ENCODE results near the gene OTUD1. TPM values are rescaled to one million over a fixed set of nuclear protein-coding genes. Genes with fewer than 3 reads are reported as not detected.

The OTUD1 gene
- total RNA-seq, 1 experiment from 2014 or later = 1.9 TPM

GRCh38 chr10:23461557-23461956 is 22.7 kb downstream of the OTUD1 start:
- no peak for DNase-seq (ENCODE audit: low read depth)

GRCh38 chr10:23467012-23467411 is 28.1 kb downstream of the OTUD1 start:
- DNase-seq (ENCODE audit: low read depth) = no peak

DNA sequence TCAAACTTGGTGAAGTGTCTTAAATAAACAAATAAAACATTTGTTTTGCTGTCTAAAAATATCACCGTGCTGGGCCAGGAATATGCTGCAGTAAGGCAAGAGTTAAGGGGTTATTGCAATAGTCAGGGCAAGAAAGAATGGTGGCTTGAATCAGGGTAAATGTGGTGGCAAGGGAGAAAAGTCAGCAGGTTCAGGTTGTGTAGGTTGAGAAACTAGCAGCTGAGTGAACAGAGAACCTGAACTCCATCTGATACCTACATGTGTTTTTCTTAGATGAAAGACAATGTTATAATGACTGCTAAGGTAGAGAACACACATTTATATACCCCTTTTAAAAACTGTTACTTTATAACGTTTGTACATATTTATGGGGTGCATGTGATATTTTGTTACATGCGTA is 28.7 kb downstream of the OTUD1 start:
- DNase-seq (ENCODE audit: low read depth) = no peak

DNA sequence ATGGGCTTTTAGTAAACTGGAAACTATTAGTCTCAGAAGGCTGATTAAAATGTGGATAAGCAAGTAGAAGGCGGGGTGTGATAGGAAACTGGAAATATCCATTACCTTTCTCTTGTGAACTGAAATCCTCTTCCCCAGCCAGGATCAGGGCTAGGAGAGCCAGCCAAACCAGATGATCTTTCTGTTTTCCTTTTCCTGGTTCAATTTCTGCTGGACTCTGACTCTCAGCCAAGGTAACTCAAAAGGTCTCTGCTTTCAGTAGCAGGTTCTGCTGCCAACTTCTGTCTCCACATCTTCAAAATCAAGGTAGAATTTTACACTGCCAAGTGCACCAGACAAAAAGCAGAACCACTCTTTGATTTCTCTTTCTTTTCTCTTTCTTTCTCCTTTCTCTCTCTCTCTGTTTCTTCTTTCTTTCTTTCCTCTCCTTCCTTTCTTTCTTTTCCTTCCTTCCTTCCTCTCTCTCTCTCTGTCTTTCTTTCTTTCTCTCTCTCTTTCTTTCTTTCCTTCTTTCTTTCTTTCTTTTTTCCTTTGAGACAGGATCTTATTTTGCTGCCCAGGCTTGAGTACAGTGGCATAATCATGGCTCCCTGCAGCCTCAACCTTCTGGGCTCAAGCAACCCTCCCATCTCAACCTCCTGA is 30.8 kb downstream of the OTUD1 start:
- no peak for DNase-seq (ENCODE audit: low read depth)

- DNase-seq (ENCODE audit: low read depth) = no peak
These were observed 33.3 kb downstream of the OTUD1 start for GRCh38 chr10:23472181-23472580.

DNA sequence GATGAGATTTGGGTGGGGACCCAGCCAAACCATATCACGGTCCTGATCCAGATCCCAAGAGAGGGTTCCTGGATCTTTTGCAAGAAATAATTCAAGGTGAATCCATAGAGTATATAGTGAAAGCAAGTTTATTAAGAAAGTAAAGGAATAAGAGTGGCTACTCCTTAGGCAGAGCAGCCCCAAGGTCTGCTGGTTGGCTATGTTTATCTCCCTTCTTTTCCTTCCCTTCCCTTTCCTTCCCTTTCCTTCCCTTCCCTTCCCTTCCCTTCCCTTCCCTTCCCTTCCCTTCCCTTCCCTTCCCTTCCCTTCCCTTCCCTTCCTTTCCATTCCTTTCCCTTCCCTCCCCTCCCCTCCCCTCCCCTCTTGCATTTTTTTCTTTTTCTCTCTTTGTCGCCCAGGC is 35.2 kb downstream of the OTUD1 start:
- DNase-seq (ENCODE audit: low read depth) = no peak

DNA sequence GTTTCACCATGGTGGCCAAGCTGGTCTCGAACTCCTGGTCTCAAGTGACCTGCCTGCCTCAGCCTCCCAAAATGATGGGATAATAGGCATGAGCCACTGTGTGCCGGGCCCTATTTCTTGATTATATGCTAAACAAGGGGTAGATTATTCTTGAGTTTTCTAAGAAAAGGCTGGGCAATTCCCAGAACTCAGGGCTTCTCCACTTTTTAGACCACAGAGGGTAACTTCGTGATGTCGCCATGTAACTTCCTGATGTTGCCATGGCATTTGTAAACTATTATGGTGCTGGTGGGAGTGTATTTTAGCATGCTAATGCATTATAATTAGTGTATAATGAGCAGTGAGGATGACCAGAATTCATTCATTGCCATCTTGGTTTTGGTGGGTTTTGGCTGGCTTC is 35.8 kb downstream of the OTUD1 start:
- no peak for DNase-seq (ENCODE audit: low read depth)

- peak; percentile 22 for DNase-seq (ENCODE audit: low read depth)
These were observed 39.7 kb downstream of the OTUD1 start for GRCh38 chr10:23478570-23478969.

DNA sequence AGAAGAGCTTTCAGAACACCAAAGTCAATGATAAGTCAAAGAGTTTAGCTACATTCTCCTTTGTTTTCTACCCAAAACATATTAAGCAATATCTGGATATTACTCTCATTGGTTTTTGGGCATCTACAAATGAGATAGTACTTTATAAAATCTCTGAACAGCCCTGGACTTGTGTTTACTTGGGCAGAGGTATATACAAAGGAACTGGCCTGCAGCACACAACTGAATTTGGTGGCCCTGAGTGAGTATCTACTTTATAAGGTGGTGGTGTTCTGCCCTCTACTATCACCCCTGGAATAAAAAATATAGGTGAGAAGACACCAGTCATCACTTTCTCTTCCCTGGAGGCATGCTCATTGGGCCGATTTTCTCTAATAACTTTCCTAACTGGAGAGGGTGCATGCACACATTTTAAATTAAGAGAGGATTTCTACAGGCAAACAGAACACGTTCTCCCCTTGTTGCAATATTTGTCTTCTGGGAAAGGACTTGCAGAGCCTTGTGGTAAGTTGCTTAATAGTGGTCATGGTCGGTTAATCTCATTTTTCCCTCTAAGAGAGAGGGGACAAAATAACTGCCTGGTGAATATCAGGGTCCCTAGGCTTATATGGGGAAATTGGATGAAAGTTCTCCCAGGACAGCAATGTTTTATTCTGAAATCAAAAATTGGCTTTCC is 41.1 kb downstream of the OTUD1 start:
- DNase-seq (ENCODE audit: low read depth) = no peak

- no peak for DNase-seq (ENCODE audit: low read depth)
These were observed 42.6 kb downstream of the OTUD1 start for GRCh38 chr10:23481363-23481961.

DNA sequence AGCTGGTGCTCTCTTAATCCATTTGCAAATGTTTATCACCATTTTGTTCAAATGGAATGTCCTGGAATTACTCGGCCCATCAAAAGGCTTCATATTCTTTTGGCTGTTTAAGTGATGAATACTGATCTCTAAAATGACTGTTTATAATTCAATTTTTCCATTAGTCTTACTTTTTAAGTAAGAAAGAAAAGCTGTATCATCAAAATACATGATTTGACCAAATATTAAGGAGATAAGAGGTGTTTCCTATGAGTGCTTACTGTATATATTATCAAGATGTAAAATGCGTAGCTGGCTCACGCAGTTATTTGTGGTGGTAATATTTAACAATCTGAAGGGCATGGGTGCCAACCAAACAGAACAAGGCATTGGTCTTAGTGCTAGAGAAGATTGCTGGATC is 51.2 kb downstream of the OTUD1 start:
- no peak for DNase-seq (ENCODE audit: low read depth)

Small RNA genes lying within 50 kb of the gene (small RNA-seq; reads per million reads assigned to genes)
- not detected for gene MIR1254-2

Other genes starting within 250 kb of the OTUD1 start
- not detected in 2 replicates for gene PTF1A, start 246.8 kb upstream of the OTUD1 start, total RNA-seq (2014; rRNA removed; shearing (Covaris generic))
- gene C10orf67, start 94.3 kb upstream of the OTUD1 start, total RNA-seq (2014; rRNA removed; shearing (Covaris generic)) = 0.10 and 0.50 TPM in 2 replicates